ENCODE data around the gene CEP131. TPM values are rescaled to one million over a fixed set of nuclear protein-coding genes. Genes with fewer than 3 reads are reported as not detected.

Gene CEP131
- total and polyA plus RNA-seq, 2 donors (not counting 3 experiments of a cell fraction or from before 2014, with no cell fraction given), result 5.3 to 17.9 TPM

DNA sequence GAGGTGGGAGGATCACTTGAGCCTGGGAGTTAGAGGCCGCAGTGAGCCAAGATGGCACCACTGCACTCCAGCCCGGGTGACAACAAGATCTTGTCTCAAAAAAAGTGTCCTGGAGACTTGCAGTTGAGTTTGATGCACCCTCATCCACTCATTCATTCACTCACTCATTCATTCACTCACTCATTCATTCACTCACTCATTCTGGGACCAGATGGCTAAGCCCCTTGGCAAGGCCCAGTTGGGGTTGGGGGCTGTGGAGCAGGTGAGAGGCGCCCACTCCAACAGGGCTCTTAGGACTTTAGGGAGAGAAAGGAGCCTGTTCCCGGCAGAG is 55.6 kb downstream of the CEP131 start:
- BruUV-seq (replicated peaks), result no TSS peak
- no peak for TF ChIP-seq FOS (IDR thresholded peaks at IDR 0.05; ENCODE audit: borderline replicate concordance, insufficient read depth, low read length)
- no peak for TF ChIP-seq JUN (IDR thresholded peaks at IDR 0.05; ENCODE audit: borderline replicate concordance, insufficient read depth, insufficient read length, low read depth)
- TF ChIP-seq MYC (IDR thresholded peaks at IDR 0.05; ENCODE audit: low read depth, low read length), result no peak
- TF ChIP-seq, protein P1, sequence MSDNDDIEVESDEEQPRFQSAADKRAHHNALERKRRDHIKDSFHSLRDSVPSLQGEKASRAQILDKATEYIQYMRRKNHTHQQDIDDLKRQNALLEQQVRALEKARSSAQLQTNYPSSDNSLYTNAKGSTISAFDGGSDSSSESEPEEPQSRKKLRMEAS (IDR thresholded peaks at IDR 0.05; ENCODE audit: insufficient read depth, insufficient read length), result no peak
- no peak for TF ChIP-seq GATA2 (IDR thresholded peaks at IDR 0.05; ENCODE audit: insufficient read depth, insufficient read length, low read depth, low read length)
- no peak for TF ChIP-seq EZH2 (IDR thresholded peaks at IDR 0.05; ENCODE audit: borderline replicate concordance, low read depth, low read length, severe bottlenecking)
- no peak for TF ChIP-seq POLR2A (IDR thresholded peaks at IDR 0.05; ENCODE audit: low read depth, low read length)
- TF ChIP-seq, protein P2, sequence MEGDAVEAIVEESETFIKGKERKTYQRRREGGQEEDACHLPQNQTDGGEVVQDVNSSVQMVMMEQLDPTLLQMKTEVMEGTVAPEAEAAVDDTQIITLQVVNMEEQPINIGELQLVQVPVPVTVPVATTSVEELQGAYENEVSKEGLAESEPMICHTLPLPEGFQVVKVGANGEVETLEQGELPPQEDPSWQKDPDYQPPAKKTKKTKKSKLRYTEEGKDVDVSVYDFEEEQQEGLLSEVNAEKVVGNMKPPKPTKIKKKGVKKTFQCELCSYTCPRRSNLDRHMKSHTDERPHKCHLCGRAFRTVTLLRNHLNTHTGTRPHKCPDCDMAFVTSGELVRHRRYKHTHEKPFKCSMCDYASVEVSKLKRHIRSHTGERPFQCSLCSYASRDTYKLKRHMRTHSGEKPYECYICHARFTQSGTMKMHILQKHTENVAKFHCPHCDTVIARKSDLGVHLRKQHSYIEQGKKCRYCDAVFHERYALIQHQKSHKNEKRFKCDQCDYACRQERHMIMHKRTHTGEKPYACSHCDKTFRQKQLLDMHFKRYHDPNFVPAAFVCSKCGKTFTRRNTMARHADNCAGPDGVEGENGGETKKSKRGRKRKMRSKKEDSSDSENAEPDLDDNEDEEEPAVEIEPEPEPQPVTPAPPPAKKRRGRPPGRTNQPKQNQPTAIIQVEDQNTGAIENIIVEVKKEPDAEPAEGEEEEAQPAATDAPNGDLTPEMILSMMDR (IDR thresholded peaks at IDR 0.05; ENCODE audit: extremely low read depth in 1 of 2, insufficient read depth in 1 of 2, low read depth in 1 of 2, low read length in 2 of 2), result no peak
- no peaks in the 10 kb centered on the region for H4K20me1 ChIP-seq (replicated peaks; ENCODE audit: control insufficient read depth, extremely low read depth, insufficient read depth, low read length)
- ChIA-PET POLR2A (interaction anchor here (0.6 kb wide), 1 partner anchor 418 kb away, joined by 5 read pairs; no protein-coding TSS in a partner anchor), CTCF (no interaction called here)
- intact Hi-C loops (cut with micrococcal nuclease) (no loop called here), dilution Hi-C loops (cut with MboI; ENCODE audit: extremely low pct_ligation_motif_present, low sequenced_read_pairs) (no loop called here)
- no peaks in the 10 kb centered on the region for H3K79me2 ChIP-seq (ENCODE audit: control insufficient read depth, insufficient read depth, low read length)
- H3K4me1 ChIP-seq (ENCODE audit: control insufficient read depth, extremely low read depth, insufficient read depth, low read length), result no peaks in the 10 kb centered on the region
- FAIRE-seq (no peak), DNase-seq (ENCODE audit: low read depth, low spot score) (no peak)
- H3K9me1 ChIP-seq (replicated peaks; ENCODE audit: control insufficient read depth, extremely low read depth, insufficient read depth, low read length), result no peaks in the 10 kb centered on the region
- peaks cover 5 to 6% of the 10 kb centered on the region in 2 experiments for H3K27me3 ChIP-seq (ENCODE audit: control insufficient read depth in 2 of 2, insufficient read depth in 2 of 2, low read length in 2 of 2)
- no peaks in the 10 kb centered on the region for H3K36me3 ChIP-seq (ENCODE audit: control insufficient read depth in 2 of 2, extremely low read depth in 1 of 2, insufficient read depth in 2 of 2, low read length in 2 of 2)
- no peak overlapping the region for H3K27ac ChIP-seq (ENCODE audit: insufficient read depth, low read depth, low read length)
- H3K9ac ChIP-seq (replicated peaks; ENCODE audit: extremely low read depth, insufficient read depth, low read length), result no peak overlapping the region
- H3K4me3 ChIP-seq (replicated peaks in 1 of 3; ENCODE audit: insufficient read depth in 1 of 3, low read depth in 1 of 3, low read length in 3 of 3), result no peak overlapping the region
- no peak overlapping the region for H2AFZ ChIP-seq (ENCODE audit: low read depth, low read length)
- H3K4me2 ChIP-seq (ENCODE audit: insufficient read depth, low read length), result no peak overlapping the region
- no peaks in the 10 kb centered on the region for H3K9me3 ChIP-seq (replicated peaks; ENCODE audit: control insufficient read depth, insufficient read depth, low read length)
